CD4-positive, alpha-beta T cell (primary cell): ENCODE measurements around the gene GBX1. TPM values are rescaled to one million over a fixed set of nuclear protein-coding genes. Genes with fewer than 3 reads are reported as not detected.

Experiments used
- ATAC-seq: fragments of 200-7000 bp; cut with Tn5 transposase; one replicate; pipeline ENCODE4 v1.10.0; 2022; ENCODE audit warnings: mild to moderate bottlenecking; ENCODE audit not compliant: poor library complexity
- CTCF ChIA-PET: fragments of 350-600 bp; sonication (Branson Sonifier 250); formaldehyde crosslinking; loops from one replicate; lab custom pipeline; 2021; ENCODE audit warnings: antibody characterized with exemption, inconsistent platforms; lab: Charles Lee
- POLR2A ChIA-PET: fragments of 350-600 bp; sonication (Branson Sonifier 250); formaldehyde crosslinking; loops from one replicate; lab custom pipeline; 2021; ENCODE audit warnings: antibody characterized with exemption, inconsistent platforms; lab: Charles Lee
- DNase-seq, 14 experiments: peaks; one replicate each; pipeline ENCODE4 v3.0.0-alpha.2; 2013 to 2020; ENCODE audit warnings: mixed read lengths in 2 of 14
- H3K27ac ChIP-seq, 2 donors: one replicate each; pipeline versions ENCODE4 v1.5.1 to v1.7.0; 2013; ENCODE audit warnings: low read length in 2 of 2, low read depth in 1 of 2, mild to moderate bottlenecking in 1 of 2
- H3K27me3 ChIP-seq, 2 experiments: 1 replicate in 1 of 2; 2 replicates in 1 of 2; pipeline versions ENCODE4 v1.6.1 to v1.7.0; 2013; ENCODE audit warnings: low read length in 2 of 2, control low read depth in 1 of 2, mild to moderate bottlenecking in 1 of 2, moderate library complexity in 1 of 2; ENCODE audit not compliant: insufficient read depth in 2 of 2, control insufficient read depth in 1 of 2
- H3K36me3 ChIP-seq: one replicate; pipeline ENCODE4 v1.6.1; 2013; ENCODE audit warnings: low read length, control low read depth; ENCODE audit not compliant: insufficient read depth
- H3K4me1 ChIP-seq: one replicate; pipeline ENCODE4 v1.6.1; 2013; ENCODE audit warnings: low read length, control low read depth; ENCODE audit not compliant: insufficient read depth
- H3K4me3 ChIP-seq: one replicate; pipeline ENCODE4 v1.5.1; 2013; ENCODE audit warnings: mild to moderate bottlenecking, low read length, moderate library complexity
- H3K9me3 ChIP-seq, 2 experiments: 1 replicate in 1 of 2; 2 replicates in 1 of 2; pipeline versions ENCODE4 v1.6.1 to v1.7.0; 2013; ENCODE audit warnings: low read length in 2 of 2, mild to moderate bottlenecking in 2 of 2, control low read depth in 1 of 2, moderate library complexity in 1 of 2; ENCODE audit not compliant: control insufficient read depth in 1 of 2, insufficient read depth in 1 of 2
- H3K27ac Mint-ChIP-seq: one replicate; pipeline ENCODE4 v1.8.0; 2020; ENCODE audit warnings: mixed read lengths
- H3K27me3 Mint-ChIP-seq: one replicate; pipeline ENCODE4 v1.8.0; 2021; ENCODE audit warnings: mixed read lengths
- H3K36me3 Mint-ChIP-seq: one replicate; pipeline ENCODE4 v1.8.0; 2021; ENCODE audit warnings: low read depth, mixed read lengths
- H3K4me1 Mint-ChIP-seq: one replicate; pipeline ENCODE4 v1.8.0; 2021; ENCODE audit warnings: low read depth, mixed read lengths
- H3K4me3 Mint-ChIP-seq: one replicate; pipeline ENCODE4 v1.8.0; 2020; ENCODE audit warnings: mild to moderate bottlenecking, mixed read lengths
- H3K9me3 Mint-ChIP-seq: one replicate; pipeline ENCODE4 v1.8.0; 2020; ENCODE audit warnings: mixed read lengths
- intact Hi-C, 2 experiments: fragments of 100-400 bp; cut with DNase I in 1 of 2; cut with micrococcal nuclease in 1 of 2; formaldehyde crosslinking; loops; one replicate each; pipeline versions ENCODE4 v1.15.1 to v1.9.0; 2023 to 2025; cut with DNase I, micrococcal nuclease
- total RNA-seq, 174 experiments: library from RNA in 2 of 174; stranded (reverse) in 2 of 174; gene quantifications; one replicate each; pipeline ENCODE4 v1.2.3 and lab custom pipeline; 2021 to 2026
- TF ChIP-seq, protein P1 (sequence below): fragments of 200-600 bp; IDR thresholded peaks from one replicate; pipeline ENCODE4 v1.8.0; 2022; ENCODE audit warnings: antibody characterized with exemption, mild to moderate bottlenecking

The GBX1 gene
- total RNA-seq, 2 experiments from 2014 or later = not detected

DNA sequence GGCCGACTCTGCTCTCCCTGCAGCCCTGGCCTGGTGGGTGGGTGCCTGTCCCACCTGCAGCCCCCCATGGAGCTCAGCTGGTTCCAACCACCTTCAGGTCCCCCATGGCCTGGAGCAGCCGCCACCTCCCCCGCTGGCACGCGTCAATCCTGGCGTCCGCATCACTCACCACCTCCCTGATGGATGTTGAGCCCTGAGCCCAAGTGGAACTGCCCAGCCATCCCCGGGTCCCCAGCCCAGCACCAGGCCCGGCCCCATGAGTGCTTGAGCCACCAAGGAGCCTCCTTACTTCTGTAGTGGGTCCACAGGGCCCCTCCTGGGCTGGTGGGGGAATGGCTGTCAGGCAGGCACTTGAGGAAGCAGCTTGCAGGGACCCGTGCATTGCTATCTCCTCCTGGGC is 66.6 kb downstream of the GBX1 start:
- no peak overlapping the region for H3K4me3 Mint-ChIP-seq
- Histone ChIP-seq H3K4me3 (no peak overlapping the region), H3K9me3 (no peaks in the 10 kb centered on the region), H3K36me3 (no peaks in the 10 kb centered on the region), H3K4me1 (peaks cover under 1% of the 10 kb centered on the region), H3K27ac (no peak overlapping the region), H3K27me3 (no peaks in the 10 kb centered on the region)
- ChIA-PET CTCF (interaction anchor here (1.1 kb wide), 1 partner anchor 82 kb away, joined by 3 read pairs; no protein-coding TSS in a partner anchor), POLR2A (no interaction called here)
- no peaks in the 10 kb centered on the region for H3K27me3 Mint-ChIP-seq
- TF ChIP-seq, protein P1, sequence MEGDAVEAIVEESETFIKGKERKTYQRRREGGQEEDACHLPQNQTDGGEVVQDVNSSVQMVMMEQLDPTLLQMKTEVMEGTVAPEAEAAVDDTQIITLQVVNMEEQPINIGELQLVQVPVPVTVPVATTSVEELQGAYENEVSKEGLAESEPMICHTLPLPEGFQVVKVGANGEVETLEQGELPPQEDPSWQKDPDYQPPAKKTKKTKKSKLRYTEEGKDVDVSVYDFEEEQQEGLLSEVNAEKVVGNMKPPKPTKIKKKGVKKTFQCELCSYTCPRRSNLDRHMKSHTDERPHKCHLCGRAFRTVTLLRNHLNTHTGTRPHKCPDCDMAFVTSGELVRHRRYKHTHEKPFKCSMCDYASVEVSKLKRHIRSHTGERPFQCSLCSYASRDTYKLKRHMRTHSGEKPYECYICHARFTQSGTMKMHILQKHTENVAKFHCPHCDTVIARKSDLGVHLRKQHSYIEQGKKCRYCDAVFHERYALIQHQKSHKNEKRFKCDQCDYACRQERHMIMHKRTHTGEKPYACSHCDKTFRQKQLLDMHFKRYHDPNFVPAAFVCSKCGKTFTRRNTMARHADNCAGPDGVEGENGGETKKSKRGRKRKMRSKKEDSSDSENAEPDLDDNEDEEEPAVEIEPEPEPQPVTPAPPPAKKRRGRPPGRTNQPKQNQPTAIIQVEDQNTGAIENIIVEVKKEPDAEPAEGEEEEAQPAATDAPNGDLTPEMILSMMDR = no peak
- DNase-seq (no peak), ATAC-seq (no peak)
- H3K27ac Mint-ChIP-seq = no peak overlapping the region
- H3K36me3 Mint-ChIP-seq = no peaks in the 10 kb centered on the region
- no peaks in the 10 kb centered on the region for H3K9me3 Mint-ChIP-seq
- H3K4me1 Mint-ChIP-seq = no peaks in the 10 kb centered on the region
- intact Hi-C loops = no loop called here

DNA sequence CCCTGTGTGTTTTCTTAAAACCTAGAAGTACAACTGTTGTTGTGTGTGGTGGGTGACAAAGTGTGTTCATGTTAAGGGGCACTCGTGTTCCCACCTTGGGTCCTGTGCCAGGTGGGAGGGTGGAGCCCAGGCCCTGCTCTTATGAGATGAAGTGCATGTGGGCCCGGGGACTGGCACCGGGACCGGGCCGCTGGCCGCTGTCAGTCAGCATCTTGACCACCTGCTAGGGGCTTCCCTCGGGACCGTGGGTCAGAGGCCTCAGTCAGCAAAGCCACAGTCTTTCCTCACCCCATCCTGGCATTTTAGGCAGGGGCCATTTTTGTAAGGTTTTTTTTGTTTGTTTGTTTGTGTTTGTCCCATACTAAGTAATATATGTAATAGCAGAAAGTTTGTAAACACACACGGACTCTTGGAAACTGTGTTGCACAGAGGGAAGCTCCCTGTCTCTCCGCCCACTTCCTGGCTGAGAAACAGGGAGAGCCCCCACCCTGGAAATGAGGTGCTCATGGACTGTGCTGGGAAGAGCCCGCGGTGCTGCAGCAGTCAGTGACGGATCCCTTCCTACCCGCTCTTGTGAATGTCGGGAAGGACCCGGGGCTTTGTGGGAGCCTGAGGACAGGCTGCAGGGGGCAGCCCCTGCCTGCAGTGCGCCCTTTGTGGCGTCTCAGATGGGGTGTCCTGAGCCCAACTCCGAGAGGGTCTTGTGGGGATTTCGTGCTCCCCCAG is 67.8 kb downstream of the GBX1 start:
- H3K27me3 Mint-ChIP-seq = no peaks in the 10 kb centered on the region
- Histone ChIP-seq H3K9me3 (no peaks in the 10 kb centered on the region), H3K27me3 (no peaks in the 10 kb centered on the region), H3K4me1 (peaks cover 9% of the 10 kb centered on the region), H3K4me3 (no peak overlapping the region), H3K36me3 (no peaks in the 10 kb centered on the region), H3K27ac (no peak overlapping the region)
- H3K36me3 Mint-ChIP-seq = no peaks in the 10 kb centered on the region
- H3K4me1 Mint-ChIP-seq = no peaks in the 10 kb centered on the region
- ChIA-PET CTCF (interaction anchor here (1.1 kb wide), 1 partner anchor 81 kb away, joined by 3 read pairs; no protein-coding TSS in a partner anchor), POLR2A (no interaction called here)
- no peak overlapping the region for H3K27ac Mint-ChIP-seq
- intact Hi-C loops = no loop called here
- no peak for DNase-seq
- no peaks in the 10 kb centered on the region for H3K9me3 Mint-ChIP-seq
- ATAC-seq = no peak
- TF ChIP-seq, protein P1 = no peak
- H3K4me3 Mint-ChIP-seq = no peak overlapping the region

Other genes with a start within 250 kb of the GBX1 start
- gene KCNH2, start 189.4 kb downstream of the GBX1 start, total RNA-seq = 1 to 10 TPM; 1.9 to 2.3 TPM
- gene NOS3, start 176.7 kb downstream of the GBX1 start, total RNA-seq = 1 to 10 TPM; 3.9 to 7.1 TPM
- 10 to 100 TPM; 16.8 to 17.1 TPM for gene ATG9B, start 143.2 kb downstream of the GBX1 start, total RNA-seq
- 10 to 100 TPM; 57.0 to 62.2 TPM for gene ABCB8, start 139.2 kb downstream of the GBX1 start, total RNA-seq
- gene ASIC3, start 119.2 kb downstream of the GBX1 start, total RNA-seq = 10 to 100 TPM; 13.8 to 15.2 TPM
- gene CDK5, start 109.8 kb downstream of the GBX1 start, total RNA-seq = 1 to 10 TPM; 3.1 to 3.5 TPM
- 10 to 100 TPM; 27.1 to 31.4 TPM for gene SLC4A2, start 108.1 kb downstream of the GBX1 start, total RNA-seq
- 10 to 100 TPM; 82.2 to 84.2 TPM for gene FASTK, start 86.9 kb downstream of the GBX1 start, total RNA-seq
- 10 to 100 TPM; 44.5 to 46.6 TPM for gene TMUB1, start 84.2 kb downstream of the GBX1 start, total RNA-seq
- 10 to 100 TPM; 43.2 to 44.6 TPM for gene AGAP3, start 81.2 kb downstream of the GBX1 start, total RNA-seq
- not detected for gene ASB10, start 19.6 kb upstream of the GBX1 start, total RNA-seq
- gene H2BK1, start 42.8 kb upstream of the GBX1 start, total RNA-seq = not detected
- 10 to 100 TPM; 12.3 to 13.2 TPM for gene ABCF2, start 59.5 kb upstream of the GBX1 start, total RNA-seq
- 10 to 100 TPM; 29.6 to 30.5 TPM for gene CHPF2, start 64.8 kb upstream of the GBX1 start, total RNA-seq
- gene SMARCD3, start 81.0 kb upstream of the GBX1 start, total RNA-seq = 10 to 100 TPM; 11.8 to 14.8 TPM
- gene NUB1, start 174.1 kb upstream of the GBX1 start, total RNA-seq = 10 to 100 TPM; 86.0 to 90.4 TPM
- gene WDR86, start 242.3 kb upstream of the GBX1 start, total RNA-seq = 1 to 10 TPM; 5.6 to 6.2 TPM